GM18498 (cell line): ENCODE results near the gene ZNF558.
"Not testable (repeated sequence)": the region's sequence is repeated elsewhere in the genome, so short reads cannot be mapped to it uniquely, and the experiment has no call there.

Experiments used
- ATAC-seq: cut with Tn5 transposase; IDR thresholded peaks from one replicate; pipeline ENCODE4 v1.9.1; 2021; ENCODE audit warnings: mild to moderate bottlenecking, moderate library complexity; ENCODE audit not compliant: unreplicated experiment

The ZNF558 gene

GRCh38 chr19:8811315-8812172 is 20.6 kb downstream of the ZNF558 start:
- ATAC-seq: no peak

GRCh38 chr19:8806661-8807060 is 25.4 kb downstream of the ZNF558 start:
- ATAC-seq: no peak

GRCh38 chr19:8794823-8795222 is 37.3 kb downstream of the ZNF558 start:
- no peak for ATAC-seq

- not testable (repeated sequence) for ATAC-seq
Measured at GRCh38 chr19:8773587-8773986, 58.5 kb downstream of the ZNF558 start.

GRCh38 chr19:8769265-8769664 is 62.8 kb downstream of the ZNF558 start:
- not testable (repeated sequence) for ATAC-seq

- not testable (repeated sequence) for ATAC-seq
Measured at GRCh38 chr19:8767257-8767656, 64.8 kb downstream of the ZNF558 start.
